ACC112 (cell line): Measurements from ENCODE around the gene DLG2.

Source experiments
- H2AFZ ChIP-seq: fragments of 200-600 bp; sonication (generic); one replicate; pipeline ENCODE4 v1.6.0; 2017; ENCODE audit warnings: antibody characterized with exemption, low read length; ENCODE audit not compliant: unreplicated experiment
- H3K27ac ChIP-seq: fragments of 200-600 bp; sonication (generic); 2 replicates; pipeline ENCODE4 v1.5.1; 2014; ENCODE audit warnings: low read depth, mild to moderate bottlenecking, antibody characterized with exemption, low read length, moderate library complexity
- H3K27me3 ChIP-seq: fragments of 200-600 bp; sonication (generic); 2 replicates; pipeline ENCODE4 v1.6.1; 2014; ENCODE audit warnings: mild to moderate bottlenecking, antibody characterized with exemption, low read length, moderate library complexity, mixed read lengths; ENCODE audit not compliant: insufficient read depth
- H3K36me3 ChIP-seq: fragments of 200-600 bp; sonication (generic); 2 replicates; pipeline ENCODE4 v1.6.1; 2016; ENCODE audit warnings: mild to moderate bottlenecking, antibody characterized with exemption, low read length, moderate library complexity, mixed read lengths; ENCODE audit not compliant: insufficient read depth
- H3K4me1 ChIP-seq: fragments of 200-600 bp; sonication (generic); one replicate; pipeline ENCODE4 v1.6.1; 2016; ENCODE audit warnings: low read length, mixed read lengths; ENCODE audit not compliant: insufficient read depth, unreplicated experiment, control insufficient read depth
- H3K4me3 ChIP-seq: fragments of 200-600 bp; sonication (generic); 2 replicates; pipeline ENCODE4 v1.5.1; 2014; ENCODE audit warnings: mild to moderate bottlenecking, low read depth, low read length
- H3K79me2 ChIP-seq: fragments of 200-600 bp; sonication (generic); one replicate; pipeline ENCODE4 v1.6.0; 2016; ENCODE audit warnings: low read length; ENCODE audit not compliant: control insufficient read depth, unreplicated experiment, insufficient read depth

DLG2 gene

GRCh38 chr11:84413549-84413948 is 1213.6 kb downstream of the DLG2 start:
- Histone ChIP-seq H3K27ac (no peak overlapping the region), H3K4me3 (no peak overlapping the region), H3K4me1 (no peaks in the 10 kb centered on the region), H3K79me2 (no peaks in the 10 kb centered on the region), H3K36me3 (no peaks in the 10 kb centered on the region), H3K27me3 (no peaks in the 10 kb centered on the region; the same call in none of the 2 replicates), H2AFZ (no peak overlapping the region)

DNA sequence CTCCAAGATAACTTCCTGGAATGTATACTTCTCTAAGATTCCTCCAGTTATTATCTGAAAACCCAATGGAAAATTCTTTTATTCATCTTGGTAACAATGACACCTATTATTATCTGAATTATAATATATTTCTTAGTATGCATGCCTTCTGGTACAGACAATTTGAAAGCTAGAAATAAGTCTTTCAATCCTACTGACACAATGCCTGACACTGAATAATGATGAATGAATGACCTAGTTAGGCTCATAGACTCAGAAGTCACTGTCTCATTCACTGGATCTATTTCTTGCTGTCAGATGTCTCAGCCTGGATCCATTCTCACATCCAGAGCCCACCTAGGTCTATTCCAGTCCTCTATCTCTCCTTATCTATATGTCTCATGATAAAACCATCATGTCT is 1214.3 kb downstream of the DLG2 start:
- Histone ChIP-seq H3K79me2 (no peaks in the 10 kb centered on the region), H3K27ac (no peak overlapping the region), H3K4me3 (no peak overlapping the region), H3K36me3 (no peaks in the 10 kb centered on the region), H3K27me3 (no peaks in the 10 kb centered on the region; the same call in 1 of the 2 replicates), H2AFZ (no peak overlapping the region), H3K4me1 (no peaks in the 10 kb centered on the region)

GRCh38 chr11:84408946-84409411 is 1218.2 kb downstream of the DLG2 start:
- no peaks in the 10 kb centered on the region for H3K36me3 ChIP-seq
- no peaks in the 10 kb centered on the region; the same call in none of the 2 replicates for H3K27me3 ChIP-seq
- no peak overlapping the region for H3K4me3 ChIP-seq
- no peaks in the 10 kb centered on the region for H3K79me2 ChIP-seq
- no peak overlapping the region for H3K27ac ChIP-seq
- H2AFZ ChIP-seq: no peak overlapping the region
- H3K4me1 ChIP-seq: no peaks in the 10 kb centered on the region

DNA sequence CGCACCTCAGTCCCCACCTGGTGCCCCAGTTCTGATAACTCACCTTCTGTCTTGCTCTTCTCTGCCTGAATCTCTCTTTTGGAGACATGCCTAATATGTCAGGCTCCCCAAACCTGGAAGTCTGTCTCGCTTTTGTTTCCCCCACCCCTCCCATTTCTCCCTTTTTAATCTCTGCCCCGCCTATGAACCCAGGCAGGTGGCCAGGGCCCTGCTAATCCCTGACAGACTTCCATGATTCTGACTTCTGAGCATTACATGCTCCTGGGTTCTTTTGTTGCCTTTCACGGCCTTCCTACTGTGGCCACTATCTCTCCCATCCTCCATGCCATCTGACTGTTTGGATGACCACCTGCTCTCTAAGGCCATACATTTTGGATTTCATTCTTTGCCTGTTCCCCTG is 1220.1 kb downstream of the DLG2 start:
- Histone ChIP-seq H3K4me3 (no peak overlapping the region), H3K27me3 (no peaks in the 10 kb centered on the region; the same call in 1 of the 2 replicates), H3K36me3 (no peaks in the 10 kb centered on the region), H3K27ac (no peak overlapping the region), H2AFZ (no peak overlapping the region), H3K4me1 (no peaks in the 10 kb centered on the region), H3K79me2 (no peaks in the 10 kb centered on the region)

DNA sequence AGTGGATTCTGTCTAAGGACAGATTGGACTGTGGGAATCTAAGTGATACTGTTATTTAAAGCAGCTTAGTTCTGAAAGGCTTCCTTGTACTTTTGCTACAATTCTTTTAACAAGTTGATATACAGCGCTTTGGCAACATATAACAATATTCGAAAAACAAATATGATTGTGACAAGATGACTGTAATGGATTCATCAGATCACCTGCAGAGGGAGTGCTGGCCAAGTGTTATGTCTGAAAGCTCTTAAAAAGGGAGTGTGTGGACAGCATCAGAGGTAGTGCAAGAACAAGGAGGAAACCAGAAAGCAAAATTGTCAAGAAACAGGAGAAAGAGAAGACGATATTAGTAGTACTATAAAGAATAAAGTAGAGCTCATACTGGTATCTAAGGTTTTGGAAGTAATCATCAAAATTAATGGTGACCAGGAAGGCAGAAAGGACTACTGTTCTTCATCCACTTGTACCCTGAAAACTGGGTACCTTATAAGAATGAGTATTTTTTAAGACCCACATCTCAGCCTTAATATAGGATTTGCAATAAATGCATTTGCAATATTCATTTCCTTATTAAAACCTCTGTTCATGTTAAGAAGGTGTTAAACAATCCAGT is 1229.0 kb downstream of the DLG2 start:
- Histone ChIP-seq H3K4me3 (no peak overlapping the region), H2AFZ (no peak overlapping the region), H3K27me3 (no peaks in the 10 kb centered on the region), H3K4me1 (peaks cover 3% of the 10 kb centered on the region), H3K79me2 (no peaks in the 10 kb centered on the region), H3K36me3 (no peaks in the 10 kb centered on the region), H3K27ac (no peak overlapping the region)

GRCh38 chr11:84396521-84396920 is 1230.6 kb downstream of the DLG2 start:
- no peak overlapping the region for H3K27ac ChIP-seq
- no peaks in the 10 kb centered on the region for H3K36me3 ChIP-seq
- no peak overlapping the region for H3K4me3 ChIP-seq
- H3K79me2 ChIP-seq: no peaks in the 10 kb centered on the region
- H3K4me1 ChIP-seq: peaks cover 3% of the 10 kb centered on the region
- no peak overlapping the region for H2AFZ ChIP-seq
- H3K27me3 ChIP-seq: no peaks in the 10 kb centered on the region

GRCh38 chr11:84390441-84391078 is 1236.6 kb downstream of the DLG2 start:
- H3K36me3 ChIP-seq: no peaks in the 10 kb centered on the region
- no peaks in the 10 kb centered on the region for H3K27me3 ChIP-seq
- no peak overlapping the region for H3K4me3 ChIP-seq
- H3K4me1 ChIP-seq: no peaks in the 10 kb centered on the region
- no peak overlapping the region for H3K27ac ChIP-seq
- no peaks in the 10 kb centered on the region for H3K79me2 ChIP-seq
- no peak overlapping the region for H2AFZ ChIP-seq

DNA sequence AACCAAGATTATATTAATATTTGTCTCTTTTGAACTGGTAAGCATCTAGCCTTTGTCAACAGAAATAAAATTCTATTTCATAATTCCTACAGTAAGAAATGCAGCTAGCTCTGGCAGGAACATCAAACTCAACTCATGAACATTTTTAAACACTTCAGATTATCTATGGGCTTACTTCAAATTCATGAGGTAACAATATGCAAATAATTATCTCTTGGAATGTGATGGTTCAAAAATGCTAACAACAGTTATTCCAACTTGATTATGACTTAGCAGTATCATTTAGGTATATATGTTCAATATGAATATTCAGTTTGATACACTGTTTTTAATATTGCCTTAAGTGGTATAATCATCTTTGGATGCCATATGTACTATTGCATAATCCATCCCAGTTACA is 1237.4 kb downstream of the DLG2 start:
- Histone ChIP-seq H3K27me3 (no peaks in the 10 kb centered on the region), H3K4me1 (no peaks in the 10 kb centered on the region), H2AFZ (no peak overlapping the region), H3K27ac (no peak overlapping the region), H3K79me2 (no peaks in the 10 kb centered on the region), H3K4me3 (no peak overlapping the region), H3K36me3 (no peaks in the 10 kb centered on the region)

DNA sequence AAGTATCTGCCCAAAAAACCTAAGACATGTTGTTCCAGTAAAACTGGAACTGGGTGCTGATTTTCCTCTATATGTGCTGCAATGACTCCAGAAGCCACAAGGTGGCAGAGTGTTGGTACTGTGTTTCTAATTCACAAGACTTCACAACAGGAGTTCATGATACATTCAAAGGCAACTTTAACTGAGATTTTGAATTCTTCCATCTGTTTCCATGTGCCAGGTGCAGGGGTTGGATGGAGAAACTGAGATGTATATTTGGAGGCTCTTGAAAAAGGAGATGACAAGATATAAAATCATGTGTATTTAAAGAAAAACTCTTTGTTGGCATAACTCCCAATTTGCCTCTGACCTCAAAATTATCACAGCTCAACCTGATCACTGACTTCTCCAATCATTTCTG is 1242.4 kb downstream of the DLG2 start:
- H3K4me1 ChIP-seq: no peaks in the 10 kb centered on the region
- H2AFZ ChIP-seq: no peak overlapping the region
- no peak overlapping the region for H3K4me3 ChIP-seq
- no peaks in the 10 kb centered on the region for H3K27me3 ChIP-seq
- no peaks in the 10 kb centered on the region for H3K36me3 ChIP-seq
- H3K27ac ChIP-seq: no peak overlapping the region
- no peaks in the 10 kb centered on the region for H3K79me2 ChIP-seq

DNA sequence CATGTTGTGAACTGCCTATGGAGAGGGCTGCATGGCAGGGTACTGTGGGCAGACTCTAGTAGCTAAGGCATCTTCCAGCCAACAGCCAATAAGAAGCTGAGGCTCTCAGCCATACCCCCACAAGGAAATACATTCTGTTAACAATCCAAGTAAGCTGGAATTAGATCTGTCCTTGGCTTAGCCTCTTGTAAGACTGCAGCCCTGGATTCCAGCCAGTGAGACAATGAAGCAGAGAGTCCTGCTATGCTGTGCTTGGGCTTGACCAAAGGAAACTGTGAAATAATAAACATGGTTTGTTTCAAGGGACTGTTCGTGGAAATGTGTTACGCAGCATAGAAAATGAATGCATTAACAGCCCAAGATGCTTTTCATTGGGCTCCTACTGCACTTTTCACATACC is 1243.6 kb downstream of the DLG2 start:
- H3K27ac ChIP-seq: no peak overlapping the region

DNA sequence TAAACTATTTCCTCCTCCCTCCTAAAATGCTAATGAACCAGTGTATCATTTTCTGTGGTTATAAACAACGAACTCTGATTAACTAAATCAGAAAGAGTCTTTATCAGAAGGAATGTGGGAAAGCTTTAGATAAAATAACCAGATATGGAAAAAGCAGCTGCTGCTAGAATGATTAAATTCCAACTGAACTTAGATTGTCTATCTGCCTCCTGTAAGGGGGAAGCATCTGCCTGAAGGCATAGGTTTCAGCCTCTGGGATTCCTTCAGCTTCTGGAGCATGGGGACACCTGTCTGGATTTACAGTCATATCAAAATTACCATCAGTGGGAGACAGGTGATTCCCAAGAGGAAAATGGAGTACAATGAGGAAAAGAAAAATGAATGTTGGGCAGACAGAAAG is 1245.5 kb downstream of the DLG2 start:
- Histone ChIP-seq H2AFZ (no peak overlapping the region), H3K4me3 (no peak overlapping the region), H3K4me1 (no peaks in the 10 kb centered on the region), H3K36me3 (no peaks in the 10 kb centered on the region), H3K27ac (no peak overlapping the region), H3K79me2 (no peaks in the 10 kb centered on the region), H3K27me3 (no peaks in the 10 kb centered on the region)

More for the DNA sequence above, 1243.6 kb downstream of the DLG2 start:
- Histone ChIP-seq H2AFZ (no peak overlapping the region), H3K79me2 (no peaks in the 10 kb centered on the region), H3K4me1 (no peaks in the 10 kb centered on the region), H3K4me3 (no peak overlapping the region), H3K36me3 (no peaks in the 10 kb centered on the region), H3K27me3 (no peaks in the 10 kb centered on the region)
